MM.1S (cell line): ENCODE measurements around the gene IFITM5.

Source experiments
- EZH2phosphoT487 ChIP-seq: fragments of 300-600 bp; sonication (generic); IDR thresholded peaks from 2 replicates; pipeline ENCODE4 v1.6.1; 2018; ENCODE audit warnings: antibody characterized with exemption, low read length
- TF ChIP-seq, protein P1 (sequence below): fragments of 300-600 bp; sonication (generic); IDR thresholded peaks from 2 replicates; pipeline ENCODE4 v1.5.1; 2016; ENCODE audit warnings: antibody characterized with exemption, low read length, mixed read lengths

DNA sequence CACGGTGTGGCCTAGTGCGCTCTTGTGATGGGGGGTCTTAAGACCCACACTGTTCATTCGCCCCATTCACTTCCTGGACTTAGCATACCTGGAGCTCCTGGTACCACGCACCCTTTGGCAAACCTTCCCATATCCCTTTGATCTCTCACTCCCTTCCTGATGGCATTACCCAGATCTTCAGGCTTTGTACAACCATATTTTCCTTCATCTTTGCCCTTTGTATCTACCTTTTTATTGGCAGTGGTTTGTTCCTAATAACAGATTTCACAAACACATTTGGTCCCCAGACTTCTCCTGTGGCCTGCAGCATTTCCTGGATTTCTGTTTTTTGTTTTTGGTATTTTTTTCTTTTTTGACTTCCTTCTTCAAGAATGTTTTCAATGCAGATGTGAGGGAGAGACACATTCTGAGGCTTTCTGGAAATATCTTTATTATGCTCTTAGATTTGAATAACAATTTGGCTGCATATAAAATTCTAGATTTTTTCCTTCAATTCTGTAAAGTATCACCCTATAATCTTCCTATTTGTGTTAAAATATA is 37.4 kb upstream of the IFITM5 start:
- TF ChIP-seq, protein P1, sequence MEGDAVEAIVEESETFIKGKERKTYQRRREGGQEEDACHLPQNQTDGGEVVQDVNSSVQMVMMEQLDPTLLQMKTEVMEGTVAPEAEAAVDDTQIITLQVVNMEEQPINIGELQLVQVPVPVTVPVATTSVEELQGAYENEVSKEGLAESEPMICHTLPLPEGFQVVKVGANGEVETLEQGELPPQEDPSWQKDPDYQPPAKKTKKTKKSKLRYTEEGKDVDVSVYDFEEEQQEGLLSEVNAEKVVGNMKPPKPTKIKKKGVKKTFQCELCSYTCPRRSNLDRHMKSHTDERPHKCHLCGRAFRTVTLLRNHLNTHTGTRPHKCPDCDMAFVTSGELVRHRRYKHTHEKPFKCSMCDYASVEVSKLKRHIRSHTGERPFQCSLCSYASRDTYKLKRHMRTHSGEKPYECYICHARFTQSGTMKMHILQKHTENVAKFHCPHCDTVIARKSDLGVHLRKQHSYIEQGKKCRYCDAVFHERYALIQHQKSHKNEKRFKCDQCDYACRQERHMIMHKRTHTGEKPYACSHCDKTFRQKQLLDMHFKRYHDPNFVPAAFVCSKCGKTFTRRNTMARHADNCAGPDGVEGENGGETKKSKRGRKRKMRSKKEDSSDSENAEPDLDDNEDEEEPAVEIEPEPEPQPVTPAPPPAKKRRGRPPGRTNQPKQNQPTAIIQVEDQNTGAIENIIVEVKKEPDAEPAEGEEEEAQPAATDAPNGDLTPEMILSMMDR: no peak
- TF ChIP-seq EZH2phosphoT487: no peak
